ENCODE data around the gene VPS13D. TPM values are rescaled to one million over a fixed set of nuclear protein-coding genes. Genes with fewer than 3 reads are reported as not detected.

VPS13D gene
- total and polyA plus RNA-seq, 11 donors: 32.1 to 301 (median 90.7) TPM

- 82 to 84% (median 83%) methylated on average over 7 of the region's 7 CpGs for WGBS, 4 donors
- Histone ChIP-seq H3K9me3 (no peaks in the 10 kb centered on the region), H3K27me3 (no peaks in the 10 kb centered on the region), H3K4me1 (peaks cover 3 to 34% (median 15%) of the 10 kb centered on the region in 12 donors), H3K36me3 (peaks cover 0 to 1% (median 0%) of the 10 kb centered on the region in 9 donors), H3K27ac (no peak overlapping the region), H3K4me3 (no peak overlapping the region)
- ATAC-seq (no peak), DNase-seq (no peak)
- intact Hi-C loops (cut with DNase I): no loop called here
- TF ChIP-seq POLR2A (IDR thresholded peaks at IDR 0.05) (no peak), CTCF (IDR thresholded peaks at IDR 0.05) (no peak)
Measured at GRCh38 chr1:12228979-12229378, 851 bp upstream of the VPS13D start.

- DNase-seq: no peak
- ATAC-seq: peak in 2 of 4 donors; percentile 2 to 3
- peak overlapping the region in 9 of 12 donors; percentile 72 to 100 (median 99) for H3K4me3 ChIP-seq
- peaks cover 3 to 34% (median 15%) of the 10 kb centered on the region in 12 donors for H3K4me1 ChIP-seq
- WGBS, 4 donors: 64 to 74% (median 66%) methylated on average over 13 of the region's 13 CpGs
- H3K36me3 ChIP-seq: peaks cover 0 to 5% (median 0%) of the 10 kb centered on the region in 9 donors
- TF ChIP-seq POLR2A (IDR thresholded peaks at IDR 0.05) (no peak), CTCF (IDR thresholded peaks at IDR 0.05) (no peak)
- intact Hi-C loops (cut with DNase I): no loop called here
- H3K27me3 ChIP-seq: no peaks in the 10 kb centered on the region
- no peaks in the 10 kb centered on the region for H3K9me3 ChIP-seq
- H3K27ac ChIP-seq: peak overlapping the region in 3 of 12 donors; percentile 92 to 97 (median 93)
Measured at GRCh38 chr1:12229386-12229834, 420 bp upstream of the VPS13D start.

- WGBS, 4 donors: 0 to 1% (median 1%) methylated on average over 16 to 36 of the region's 36 CpGs
- no peak for TF ChIP-seq CTCF (IDR thresholded peaks at IDR 0.05)
- TF ChIP-seq POLR2A (IDR thresholded peaks at IDR 0.05): no peak
- Histone ChIP-seq H3K9me3 (no peaks in the 10 kb centered on the region), H3K4me1 (peaks cover 3 to 34% (median 15%) of the 10 kb centered on the region in 12 donors), H3K27me3 (no peaks in the 10 kb centered on the region), H3K36me3 (peaks cover 0 to 18% (median 11%) of the 10 kb centered on the region in 9 donors), H3K27ac (peak overlapping the region; percentile 49 to 97 (median 92)), H3K4me3 (peak overlapping the region; percentile 55 to 100 (median 96))
- ATAC-seq: peak; percentile 77 to 87 (median 83)
- intact Hi-C loops (cut with DNase I): no loop called here
- peak; percentile 63 to 78 (median 77) for DNase-seq
Measured at GRCh38 chr1:12230549-12231275, 882 bp downstream of the VPS13D start.

- DNase-seq: no peak
- TF ChIP-seq CTCF (IDR thresholded peaks at IDR 0.05) (no peak), POLR2A (IDR thresholded peaks at IDR 0.05) (no peak)
- no peak for ATAC-seq
- H3K4me3 ChIP-seq: peak overlapping the region; percentile 55 to 100 (median 96)
- H3K36me3 ChIP-seq: peaks cover 0 to 24% (median 16%) of the 10 kb centered on the region in 9 donors
- no peaks in the 10 kb centered on the region for H3K9me3 ChIP-seq
- peaks cover 3 to 34% (median 15%) of the 10 kb centered on the region in 12 donors for H3K4me1 ChIP-seq
- 12 to 27% (median 15%) methylated on average over 4 of the region's 4 CpGs for WGBS, 4 donors
- no peaks in the 10 kb centered on the region for H3K27me3 ChIP-seq
- peak overlapping the region; percentile 49 to 97 (median 92) for H3K27ac ChIP-seq
- intact Hi-C loops (cut with DNase I): no loop called here
Measured at GRCh38 chr1:12231276-12231595, 1.4 kb downstream of the VPS13D start.
